ENCODE results near the gene TMEM212.

DNA sequence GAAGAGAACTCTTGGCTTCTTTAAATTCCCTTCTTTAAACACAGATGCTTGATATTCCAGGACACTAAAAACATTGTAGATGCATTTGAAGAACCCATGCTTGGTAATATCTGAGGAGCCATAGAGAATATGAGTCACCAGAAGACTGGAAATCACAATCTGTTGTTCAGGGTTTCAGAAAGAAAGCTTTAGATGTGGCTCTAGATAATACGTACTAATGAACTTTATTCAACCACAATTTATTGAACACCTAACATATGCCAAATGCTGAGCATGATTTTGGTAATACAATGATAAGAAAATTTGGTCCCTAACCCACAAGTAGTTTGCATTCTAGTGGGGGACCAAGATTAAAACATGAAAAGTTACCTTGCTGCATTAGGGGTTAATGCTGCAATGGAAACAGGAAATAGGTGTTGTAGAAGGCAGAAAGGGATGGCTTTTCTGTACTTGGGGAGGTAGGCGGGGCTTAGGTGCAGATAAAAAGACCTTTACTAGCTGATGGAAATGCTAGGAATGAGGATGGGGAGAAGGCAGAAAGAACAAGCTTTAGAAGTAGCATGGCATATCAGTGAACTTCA is 21.3 kb upstream of the TMEM212 start:
- TF ChIP-seq EZH2 (IDR thresholded peaks at IDR 0.05) (no peak), POLR2AphosphoS5 (IDR thresholded peaks at IDR 0.05; ENCODE audit: borderline replicate concordance, low read depth, low read length) (no peak), FOXP2 (optimal IDR thresholded peaks at IDR 0.05; ENCODE audit: control extremely low read depth, extremely low read length, insufficient read depth) (no peak)

All from SK-N-MC (cell line).